H1 (cell line): ENCODE measurements around the gene DHCR24. TPM values are rescaled to one million over a fixed set of nuclear protein-coding genes. Genes with fewer than 3 reads are reported as not detected.

Experiments
- CHD1 ChIP-seq: IDR thresholded peaks from 2 replicates; pipeline ENCODE4 v1.6.1; 2012; ENCODE audit warnings: low read depth, low read length, improper control_type of control experiment
- POLR2AphosphoS5 ChIP-seq: IDR thresholded peaks from 2 replicates; pipeline ENCODE4 v1.6.1; 2011; ENCODE audit warnings: low read depth, low read length
- TAF7 ChIP-seq: optimal IDR thresholded peaks from 2 replicates; pipeline ENCODE3; 2011; ENCODE audit warnings: low read depth, mild to moderate bottlenecking, inconsistent platforms, low read length, moderate library complexity, borderline replicate concordance
- polyA plus RNA-seq, 7 experiments: library from polyadenylated mRNA; depleted of rRNA in 3 of 7; stranded (reverse) in 5 of 7; unstranded in 2 of 7; fragments of >200 nt in 5 of 7; fragments of 200-250 nt in 2 of 7; gene quantifications; 1 replicate in 5 of 7; 2 replicates in 1 of 7; 4 replicates in 1 of 7; pipeline versions ENCODE4 v1.2.1 to v1.2.3, GENCODE V29; 2011 to 2013; ENCODE audit warnings: missing spikeins in 2 of 7, mixed read lengths in 2 of 7
- total RNA-seq: library from RNA; stranded (reverse); fragmentation: NEBNext Ultra II Directional; extraction: Animal tissue kit (Norgen Biotek cat#: 25700); gene quantifications from 2 replicates; pipeline ENCODE4 v1.2.1, GENCODE V29; 2021

Gene DHCR24
- total and polyA plus RNA-seq, 2 of the 8 experiments (the other 6 are each of a cell fraction or from before 2014, with no cell fraction given): 370 to 419 TPM

GRCh38 chr1:54857746-54858561, 29.0 kb downstream of the DHCR24 start (continued):
- TF ChIP-seq TAF7 (no peak), POLR2AphosphoS5 (peak; percentile 20; the same call in 1 of the 2 replicates), CHD1 (no peak)
